ENCODE results near the gene ITGB7. TPM values are rescaled to one million over a fixed set of nuclear protein-coding genes. Genes with fewer than 3 reads are reported as not detected.

ITGB7 gene
- total and polyA plus RNA-seq, 2 of the 4 experiments (the other 2 are of a cell fraction) = 0.18 to 0.44 TPM

DNA sequence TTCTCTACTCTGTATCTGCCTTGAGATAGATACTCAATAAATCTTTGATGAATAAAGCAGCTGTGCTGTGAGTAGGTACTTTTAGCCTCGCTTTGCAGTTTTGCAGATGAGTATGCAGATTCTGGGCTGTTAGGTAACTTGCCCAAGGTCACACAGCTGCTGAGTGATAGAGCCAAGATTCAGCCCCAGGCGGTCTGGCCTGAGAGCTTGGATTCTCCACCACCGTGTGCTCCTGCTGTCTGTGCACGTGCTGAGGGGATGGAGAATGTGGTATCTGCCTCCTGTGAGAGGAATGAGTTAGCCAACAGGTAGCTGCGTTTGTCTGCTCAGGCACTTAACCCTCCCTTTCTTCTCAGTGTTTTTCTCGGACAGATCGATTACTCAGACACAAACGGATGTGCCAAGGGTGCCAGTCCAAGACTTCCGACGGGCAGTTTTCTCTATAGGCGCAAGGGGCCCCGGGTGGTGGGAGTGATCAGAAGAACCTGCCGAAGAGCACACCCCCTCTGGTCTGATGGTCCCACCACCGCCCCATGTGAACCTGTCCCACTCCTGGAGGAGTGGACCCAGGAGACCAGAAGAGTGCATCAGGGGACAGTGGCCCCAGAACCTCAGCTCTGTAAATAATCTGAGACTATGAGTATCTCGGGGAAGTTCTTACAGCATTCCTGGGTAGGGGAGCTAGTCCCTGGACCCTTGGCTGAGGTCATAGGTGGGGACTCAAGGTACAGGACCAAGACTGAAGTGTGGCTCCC lies 19.7 kb downstream of the ITGB7 start:
- H3K4me3 ChIP-seq (ENCODE audit: insufficient read depth, low read depth, low read length) = no peak overlapping the region
- TF ChIP-seq BHLHE40 (IDR thresholded peaks at IDR 0.05; ENCODE audit: low read depth, low read length) (no peak), POLR2A (IDR thresholded peaks at IDR 0.05; ENCODE audit: low read depth, low read length) (no peak), MXI1 (IDR thresholded peaks at IDR 0.05; ENCODE audit: borderline replicate concordance, low read depth, low read length) (no peak), CEBPB (IDR thresholded peaks at IDR 0.05; ENCODE audit: low read depth, low read length) (no peak), NFE2L2 (IDR thresholded peaks at IDR 0.05; ENCODE audit: low read depth, low read length) (no peak), FOS (IDR thresholded peaks at IDR 0.05; ENCODE audit: low read depth, low read length) (no peak), SMC3 (IDR thresholded peaks at IDR 0.05; ENCODE audit: low read depth, low read length) (no peak), MAFK (IDR thresholded peaks at IDR 0.05; ENCODE audit: low read depth, low read length) (no peak), CHD1 (IDR thresholded peaks at IDR 0.05; ENCODE audit: low read depth, low read length) (no peak), RFX5 (IDR thresholded peaks at IDR 0.05; ENCODE audit: low read depth, low read length) (no peak), RCOR1 (IDR thresholded peaks at IDR 0.05; ENCODE audit: insufficient replicate concordance, low read length) (no peak), RAD21 (IDR thresholded peaks at IDR 0.05; ENCODE audit: low read length) (no peak)
- TF ChIP-seq, protein P1, sequence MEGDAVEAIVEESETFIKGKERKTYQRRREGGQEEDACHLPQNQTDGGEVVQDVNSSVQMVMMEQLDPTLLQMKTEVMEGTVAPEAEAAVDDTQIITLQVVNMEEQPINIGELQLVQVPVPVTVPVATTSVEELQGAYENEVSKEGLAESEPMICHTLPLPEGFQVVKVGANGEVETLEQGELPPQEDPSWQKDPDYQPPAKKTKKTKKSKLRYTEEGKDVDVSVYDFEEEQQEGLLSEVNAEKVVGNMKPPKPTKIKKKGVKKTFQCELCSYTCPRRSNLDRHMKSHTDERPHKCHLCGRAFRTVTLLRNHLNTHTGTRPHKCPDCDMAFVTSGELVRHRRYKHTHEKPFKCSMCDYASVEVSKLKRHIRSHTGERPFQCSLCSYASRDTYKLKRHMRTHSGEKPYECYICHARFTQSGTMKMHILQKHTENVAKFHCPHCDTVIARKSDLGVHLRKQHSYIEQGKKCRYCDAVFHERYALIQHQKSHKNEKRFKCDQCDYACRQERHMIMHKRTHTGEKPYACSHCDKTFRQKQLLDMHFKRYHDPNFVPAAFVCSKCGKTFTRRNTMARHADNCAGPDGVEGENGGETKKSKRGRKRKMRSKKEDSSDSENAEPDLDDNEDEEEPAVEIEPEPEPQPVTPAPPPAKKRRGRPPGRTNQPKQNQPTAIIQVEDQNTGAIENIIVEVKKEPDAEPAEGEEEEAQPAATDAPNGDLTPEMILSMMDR (conservative IDR thresholded peaks at IDR 0.05; ENCODE audit: low read depth, low read length) = no peak
- TF ChIP-seq, protein P2, sequence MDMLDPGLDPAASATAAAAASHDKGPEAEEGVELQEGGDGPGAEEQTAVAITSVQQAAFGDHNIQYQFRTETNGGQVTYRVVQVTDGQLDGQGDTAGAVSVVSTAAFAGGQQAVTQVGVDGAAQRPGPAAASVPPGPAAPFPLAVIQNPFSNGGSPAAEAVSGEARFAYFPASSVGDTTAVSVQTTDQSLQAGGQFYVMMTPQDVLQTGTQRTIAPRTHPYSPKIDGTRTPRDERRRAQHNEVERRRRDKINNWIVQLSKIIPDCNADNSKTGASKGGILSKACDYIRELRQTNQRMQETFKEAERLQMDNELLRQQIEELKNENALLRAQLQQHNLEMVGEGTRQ (IDR thresholded peaks at IDR 0.05; ENCODE audit: low read depth, low read length) = no peak
- TF ChIP-seq, protein P3, sequence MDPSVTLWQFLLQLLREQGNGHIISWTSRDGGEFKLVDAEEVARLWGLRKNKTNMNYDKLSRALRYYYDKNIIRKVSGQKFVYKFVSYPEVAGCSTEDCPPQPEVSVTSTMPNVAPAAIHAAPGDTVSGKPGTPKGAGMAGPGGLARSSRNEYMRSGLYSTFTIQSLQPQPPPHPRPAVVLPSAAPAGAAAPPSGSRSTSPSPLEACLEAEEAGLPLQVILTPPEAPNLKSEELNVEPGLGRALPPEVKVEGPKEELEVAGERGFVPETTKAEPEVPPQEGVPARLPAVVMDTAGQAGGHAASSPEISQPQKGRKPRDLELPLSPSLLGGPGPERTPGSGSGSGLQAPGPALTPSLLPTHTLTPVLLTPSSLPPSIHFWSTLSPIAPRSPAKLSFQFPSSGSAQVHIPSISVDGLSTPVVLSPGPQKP (IDR thresholded peaks at IDR 0.05; ENCODE audit: borderline replicate concordance, low read depth, low read length) = no peak
- in situ Hi-C loops (cut with MboI; ENCODE audit: low sequenced_read_pairs) (loop anchor here (5.0 kb wide), 1 partner anchor 120 kb away; no protein-coding TSS in a partner anchor), intact Hi-C loops (cut with micrococcal nuclease) (no loop called here), dilution Hi-C loops (cut with HindIII; ENCODE audit: low sequenced_read_pairs, unreplicated experiment) (no loop called here)
- 86% methylated on average over 4 of the region's 15 CpGs; no CpG with 5 or more reads in 1 of the 2 experiments for WGBS, 2 experiments (ENCODE audit: extremely low coverage in 2 of 2, insufficient read length in 1 of 2)
- H3K36me3 ChIP-seq (ENCODE audit: control insufficient read depth, insufficient read depth, low read length) = peaks cover 50% of the 10 kb centered on the region
- H4K8ac ChIP-seq (ENCODE audit: low read depth in 2 of 2, low read length in 2 of 2) = no peak overlapping the region
- H3K18ac ChIP-seq (ENCODE audit: low read depth, low read length) = no peak overlapping the region
- H3K9ac ChIP-seq (ENCODE audit: low read depth, low read length) = no peak overlapping the region
- H2BK5ac ChIP-seq (ENCODE audit: low read depth, low read length, poor library complexity, severe bottlenecking) = no peak overlapping the region
- H4K91ac ChIP-seq (ENCODE audit: insufficient read depth, low read depth, low read length) = no peak overlapping the region
- peaks cover 7% of the 10 kb centered on the region for H3K4me1 ChIP-seq (ENCODE audit: control insufficient read depth, insufficient read depth, low read length)
- H2AK5ac ChIP-seq (ENCODE audit: low read depth, low read length) = no peak overlapping the region
- POLR2A ChIA-PET (ENCODE audit: unreplicated experiment) = interaction anchor here (0.5 kb wide), 2 partner anchors 67 to 107 kb away, joined by 4 read pairs; no protein-coding TSS in a partner anchor
- H4K5ac ChIP-seq (ENCODE audit: low read depth, low read length) = no peak overlapping the region
- no peaks in the 10 kb centered on the region for H3K27me3 ChIP-seq (ENCODE audit: control insufficient read depth, insufficient read depth, low read length)
- H3K79me1 ChIP-seq (ENCODE audit: low read depth in 1 of 2, low read length in 2 of 2) = peaks cover 24 to 50% of the 10 kb centered on the region in 2 experiments
- no peak overlapping the region for H3K14ac ChIP-seq (replicated peaks; ENCODE audit: low read depth, low read length)
- H2AFZ ChIP-seq (replicated peaks; ENCODE audit: low read length, poor library complexity) = no peak overlapping the region
- no TSS peak for BruUV-seq (replicated peaks)
- H2BK120ac ChIP-seq (ENCODE audit: low read depth, low read length) = no peak overlapping the region
- H3K27ac ChIP-seq (ENCODE audit: insufficient read depth, low read length) = no peak overlapping the region
- CTCF ChIA-PET = interaction anchor here (1.3 kb wide), 1 partner anchor 92 kb away, joined by 3 read pairs; no protein-coding TSS in a partner anchor
- H3K9me1 ChIP-seq (ENCODE audit: insufficient read depth, low read length) = peaks cover 12% of the 10 kb centered on the region
- H3K23ac ChIP-seq (ENCODE audit: low read depth, low read length) = no peak overlapping the region
- no peak overlapping the region for H3K56ac ChIP-seq (ENCODE audit: extremely low read depth, insufficient read depth, low read length)
- DNase-seq (no peak), ATAC-seq (ENCODE audit: low read depth) (no peak)
- no peak overlapping the region for H3K4ac ChIP-seq (ENCODE audit: low read depth, low read length)
- H2AK9ac ChIP-seq (replicated peaks; ENCODE audit: low read depth, low read length, poor library complexity) = no peak overlapping the region
- no peak overlapping the region for H2BK20ac ChIP-seq (ENCODE audit: low read depth, low read length)
- no peaks in the 10 kb centered on the region for H3K9me3 ChIP-seq (ENCODE audit: control insufficient read depth, insufficient read depth, low read length)
- H2BK15ac ChIP-seq (ENCODE audit: low read depth, low read length) = no peak overlapping the region
- no peak overlapping the region for H3K4me2 ChIP-seq (ENCODE audit: low read depth, low read length)
- 0 out of 2 replicates have a peak, but pooled peaks cover 8% of the 10 kb centered on the region for H4K20me1 ChIP-seq (ENCODE audit: insufficient read depth, low read length)
